ENCODE measurements around the gene SLC12A8. TPM values are rescaled to one million over a fixed set of nuclear protein-coding genes. Genes with fewer than 3 reads are reported as not detected.

SLC12A8 gene
- total RNA-seq, 1 donor from 2014 or later: 3.0 TPM

GRCh38 chr3:125102470-125102869 lies 110.1 kb downstream of the SLC12A8 start:
- Mint-ChIP-seq H3K9me3 (ENCODE audit: unreplicated experiment) (peaks cover 15% of the 10 kb centered on the region), H3K27ac (ENCODE audit: unreplicated experiment) (no peak overlapping the region), H3K4me1 (ENCODE audit: unreplicated experiment) (peaks cover 7% of the 10 kb centered on the region), H3K36me3 (ENCODE audit: unreplicated experiment) (peaks cover 2% of the 10 kb centered on the region), H3K27me3 (ENCODE audit: unreplicated experiment) (no peaks in the 10 kb centered on the region), H3K4me3 (ENCODE audit: unreplicated experiment) (no peak overlapping the region)
- TF ChIP-seq CTCF (IDR thresholded peaks at IDR 0.05): no peak
- DNase-seq (ENCODE audit: extremely low spot score, unreplicated experiment): peak; percentile 10

GRCh38 chr3:125098611-125099291 lies 113.8 kb downstream of the SLC12A8 start:
- Mint-ChIP-seq H3K27ac (ENCODE audit: unreplicated experiment) (no peak overlapping the region), H3K9me3 (ENCODE audit: unreplicated experiment) (peaks cover 4% of the 10 kb centered on the region), H3K27me3 (ENCODE audit: unreplicated experiment) (no peaks in the 10 kb centered on the region)

GRCh38 chr3:125090649-125091048 lies 121.9 kb downstream of the SLC12A8 start:
- no peak for TF ChIP-seq CTCF (IDR thresholded peaks at IDR 0.05)
- Mint-ChIP-seq H3K36me3 (ENCODE audit: unreplicated experiment) (peaks cover 3% of the 10 kb centered on the region), H3K4me1 (ENCODE audit: unreplicated experiment) (peaks cover 14% of the 10 kb centered on the region), H3K4me3 (ENCODE audit: unreplicated experiment) (no peak overlapping the region), H3K9me3 (ENCODE audit: unreplicated experiment) (peaks cover 16% of the 10 kb centered on the region), H3K27ac (ENCODE audit: unreplicated experiment) (no peak overlapping the region), H3K27me3 (ENCODE audit: unreplicated experiment) (no peaks in the 10 kb centered on the region)
- no peak for DNase-seq (ENCODE audit: extremely low spot score, unreplicated experiment)

More at GRCh38 chr3:125098611-125099291, 113.8 kb downstream of the SLC12A8 start:
- Mint-ChIP-seq H3K4me3 (ENCODE audit: unreplicated experiment) (no peak overlapping the region), H3K4me1 (ENCODE audit: unreplicated experiment) (peaks cover 5% of the 10 kb centered on the region), H3K36me3 (ENCODE audit: unreplicated experiment) (no peaks in the 10 kb centered on the region)
- peak; percentile 17 for DNase-seq (ENCODE audit: extremely low spot score, unreplicated experiment)
- no peak for TF ChIP-seq CTCF (IDR thresholded peaks at IDR 0.05)

- no peak for TF ChIP-seq CTCF (IDR thresholded peaks at IDR 0.05)
- Mint-ChIP-seq H3K27ac (ENCODE audit: unreplicated experiment) (no peak overlapping the region), H3K4me3 (ENCODE audit: unreplicated experiment) (no peak overlapping the region), H3K4me1 (ENCODE audit: unreplicated experiment) (peaks cover 14% of the 10 kb centered on the region), H3K36me3 (ENCODE audit: unreplicated experiment) (peaks cover 3% of the 10 kb centered on the region), H3K9me3 (ENCODE audit: unreplicated experiment) (peaks cover 16% of the 10 kb centered on the region), H3K27me3 (ENCODE audit: unreplicated experiment) (no peaks in the 10 kb centered on the region)
- peak; percentile 77 for DNase-seq (ENCODE audit: extremely low spot score, unreplicated experiment)
Observed at GRCh38 chr3:125087768-125088391, 124.7 kb downstream of the SLC12A8 start.

- Mint-ChIP-seq H3K4me1 (ENCODE audit: unreplicated experiment) (peaks cover 14% of the 10 kb centered on the region), H3K27me3 (ENCODE audit: unreplicated experiment) (no peaks in the 10 kb centered on the region), H3K27ac (ENCODE audit: unreplicated experiment) (no peak overlapping the region), H3K36me3 (ENCODE audit: unreplicated experiment) (no peaks in the 10 kb centered on the region), H3K4me3 (ENCODE audit: unreplicated experiment) (no peak overlapping the region), H3K9me3 (ENCODE audit: unreplicated experiment) (no peaks in the 10 kb centered on the region)
- TF ChIP-seq CTCF (IDR thresholded peaks at IDR 0.05): no peak
- no peak for DNase-seq (ENCODE audit: extremely low spot score, unreplicated experiment)
Observed at GRCh38 chr3:125085166-125085565, 127.4 kb downstream of the SLC12A8 start.

All from osteocyte (in vitro differentiated cells).